PFSK-1 (cell line): ENCODE results near the gene NUDT22.

ENCODE experiments used
- FOXP2 ChIP-seq: optimal IDR thresholded peaks from 2 replicates; pipeline ENCODE3; 2011; ENCODE audit warnings: borderline replicate concordance, control low read depth, inconsistent platforms; ENCODE audit not compliant: insufficient read depth; ENCODE audit errors: extremely low read length, extremely low read depth
- POLR2AphosphoS5 ChIP-seq: IDR thresholded peaks from 2 replicates; pipeline ENCODE4 v1.6.1; 2012; ENCODE audit warnings: low read depth, mild to moderate bottlenecking, control low read depth, low read length, moderate library complexity
- SIN3A ChIP-seq: IDR thresholded peaks from 2 replicates; pipeline ENCODE4 v1.6.1; 2012; ENCODE audit warnings: mild to moderate bottlenecking, low read length, moderate library complexity, borderline replicate concordance; ENCODE audit not compliant: insufficient read depth
- TAF1 ChIP-seq: IDR thresholded peaks from 2 replicates; pipeline ENCODE4 v1.6.1; 2012; ENCODE audit warnings: low read length, control low read depth, borderline replicate concordance; ENCODE audit not compliant: insufficient read depth
- TF ChIP-seq, protein P1 (sequence below), 2 experiments: IDR thresholded peaks; 2 replicates each; pipeline versions ENCODE4 v1.6.1 to v1.8.0; 2011 to 2012; ENCODE audit warnings: low read depth in 2 of 2, low read length in 2 of 2, control low read depth in 1 of 2, inconsistent platforms in 1 of 2, mild to moderate bottlenecking in 1 of 2, moderate library complexity in 1 of 2; ENCODE audit not compliant: insufficient read depth in 1 of 2

Gene NUDT22

DNA sequence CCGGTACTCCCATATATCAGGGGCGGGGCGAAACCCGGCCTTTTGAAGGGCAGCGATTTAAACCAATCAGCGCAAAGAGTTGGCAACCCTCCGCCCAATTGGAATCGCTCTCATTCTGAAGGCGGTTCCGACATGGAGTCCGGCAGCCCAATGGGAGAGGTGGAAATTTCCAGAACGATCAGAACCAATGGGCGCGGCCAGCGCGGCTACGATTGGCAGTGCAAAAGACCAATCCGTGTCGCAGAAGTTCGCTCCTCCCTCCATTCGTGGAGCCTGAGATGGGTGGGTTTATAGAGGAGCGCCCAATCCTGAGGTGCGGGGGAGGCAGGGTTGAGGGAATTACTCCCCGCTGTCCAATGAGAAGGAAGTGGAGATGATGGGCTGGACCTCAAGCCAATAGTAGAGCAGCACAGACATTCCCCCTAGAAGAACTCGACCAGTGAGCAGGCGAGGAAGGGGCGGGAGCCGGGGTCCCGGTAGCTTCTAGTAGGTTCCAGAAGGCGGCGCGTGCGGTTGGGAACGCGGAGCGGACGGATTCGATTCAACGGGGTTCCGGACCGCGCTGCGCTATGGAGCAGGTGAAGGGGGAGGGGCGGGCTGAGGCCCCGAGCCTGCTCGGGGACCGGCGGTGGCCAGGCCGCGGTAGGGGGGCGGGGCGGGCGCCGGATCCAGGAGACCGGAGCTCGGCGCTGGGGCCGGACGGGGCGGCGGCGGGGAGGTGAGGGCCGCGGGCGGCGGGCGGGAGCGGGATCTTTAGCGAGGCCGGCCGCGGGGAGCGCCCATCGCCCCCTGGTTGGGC, 40.2 kb upstream of the NUDT22 start, which contains the start of gene STIP1:
TSS of gene STIP1 (plus strand) at position 479 of the 799 bp plus-strand sequence. CDS start at position 570, 91 bp downstream.
- TF ChIP-seq, protein P1, sequence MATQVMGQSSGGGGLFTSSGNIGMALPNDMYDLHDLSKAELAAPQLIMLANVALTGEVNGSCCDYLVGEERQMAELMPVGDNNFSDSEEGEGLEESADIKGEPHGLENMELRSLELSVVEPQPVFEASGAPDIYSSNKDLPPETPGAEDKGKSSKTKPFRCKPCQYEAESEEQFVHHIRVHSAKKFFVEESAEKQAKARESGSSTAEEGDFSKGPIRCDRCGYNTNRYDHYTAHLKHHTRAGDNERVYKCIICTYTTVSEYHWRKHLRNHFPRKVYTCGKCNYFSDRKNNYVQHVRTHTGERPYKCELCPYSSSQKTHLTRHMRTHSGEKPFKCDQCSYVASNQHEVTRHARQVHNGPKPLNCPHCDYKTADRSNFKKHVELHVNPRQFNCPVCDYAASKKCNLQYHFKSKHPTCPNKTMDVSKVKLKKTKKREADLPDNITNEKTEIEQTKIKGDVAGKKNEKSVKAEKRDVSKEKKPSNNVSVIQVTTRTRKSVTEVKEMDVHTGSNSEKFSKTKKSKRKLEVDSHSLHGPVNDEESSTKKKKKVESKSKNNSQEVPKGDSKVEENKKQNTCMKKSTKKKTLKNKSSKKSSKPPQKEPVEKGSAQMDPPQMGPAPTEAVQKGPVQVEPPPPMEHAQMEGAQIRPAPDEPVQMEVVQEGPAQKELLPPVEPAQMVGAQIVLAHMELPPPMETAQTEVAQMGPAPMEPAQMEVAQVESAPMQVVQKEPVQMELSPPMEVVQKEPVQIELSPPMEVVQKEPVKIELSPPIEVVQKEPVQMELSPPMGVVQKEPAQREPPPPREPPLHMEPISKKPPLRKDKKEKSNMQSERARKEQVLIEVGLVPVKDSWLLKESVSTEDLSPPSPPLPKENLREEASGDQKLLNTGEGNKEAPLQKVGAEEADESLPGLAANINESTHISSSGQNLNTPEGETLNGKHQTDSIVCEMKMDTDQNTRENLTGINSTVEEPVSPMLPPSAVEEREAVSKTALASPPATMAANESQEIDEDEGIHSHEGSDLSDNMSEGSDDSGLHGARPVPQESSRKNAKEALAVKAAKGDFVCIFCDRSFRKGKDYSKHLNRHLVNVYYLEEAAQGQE (IDR thresholded peaks at IDR 0.05; ENCODE audit: insufficient read depth in 1 of 2, low read depth in 2 of 2, low read length in 2 of 2): peak in 1 of 2 experiments; percentile 52; a peak in 1 of 4 replicates
- TF ChIP-seq SIN3A: peak; percentile 48; the same call in 1 of the 2 replicates
- TF ChIP-seq POLR2AphosphoS5: no peak; the same call in 1 of the 2 replicates
- TF ChIP-seq TAF1: peak; percentile 92
- TF ChIP-seq FOXP2: no peak

- TF ChIP-seq FOXP2 (no peak), SIN3A (peak; percentile 80; the same call in 1 of the 2 replicates), POLR2AphosphoS5 (no peak)
Measured at GRCh38 chr11:64186492-64187165, 39.4 kb upstream of the NUDT22 start.

- TF ChIP-seq TAF1: no peak
- TF ChIP-seq, protein P1 (IDR thresholded peaks at IDR 0.05; ENCODE audit: insufficient read depth in 1 of 2, low read depth in 2 of 2, low read length in 2 of 2): no peak
- no peak for TF ChIP-seq SIN3A
- no peak for TF ChIP-seq POLR2AphosphoS5
Measured at GRCh38 chr11:64192434-64192833, 33.6 kb upstream of the NUDT22 start.

GRCh38 chr11:64196626-64197025, 29.4 kb upstream of the NUDT22 start:
- TF ChIP-seq FOXP2 (no peak), TAF1 (no peak), SIN3A (no peak), POLR2AphosphoS5 (no peak)
- TF ChIP-seq, protein P1 (IDR thresholded peaks at IDR 0.05; ENCODE audit: insufficient read depth in 1 of 2, low read depth in 2 of 2, low read length in 2 of 2): no peak

GRCh38 chr11:64198511-64198910, 27.6 kb upstream of the NUDT22 start:
- TF ChIP-seq, protein P1 (IDR thresholded peaks at IDR 0.05; ENCODE audit: insufficient read depth in 1 of 2, low read depth in 2 of 2, low read length in 2 of 2): no peak
- no peak for TF ChIP-seq TAF1
- TF ChIP-seq SIN3A: no peak
- no peak for TF ChIP-seq FOXP2
- TF ChIP-seq POLR2AphosphoS5: no peak
